Measurements from ENCODE around the gene SIM2.

The SIM2 gene

DNA sequence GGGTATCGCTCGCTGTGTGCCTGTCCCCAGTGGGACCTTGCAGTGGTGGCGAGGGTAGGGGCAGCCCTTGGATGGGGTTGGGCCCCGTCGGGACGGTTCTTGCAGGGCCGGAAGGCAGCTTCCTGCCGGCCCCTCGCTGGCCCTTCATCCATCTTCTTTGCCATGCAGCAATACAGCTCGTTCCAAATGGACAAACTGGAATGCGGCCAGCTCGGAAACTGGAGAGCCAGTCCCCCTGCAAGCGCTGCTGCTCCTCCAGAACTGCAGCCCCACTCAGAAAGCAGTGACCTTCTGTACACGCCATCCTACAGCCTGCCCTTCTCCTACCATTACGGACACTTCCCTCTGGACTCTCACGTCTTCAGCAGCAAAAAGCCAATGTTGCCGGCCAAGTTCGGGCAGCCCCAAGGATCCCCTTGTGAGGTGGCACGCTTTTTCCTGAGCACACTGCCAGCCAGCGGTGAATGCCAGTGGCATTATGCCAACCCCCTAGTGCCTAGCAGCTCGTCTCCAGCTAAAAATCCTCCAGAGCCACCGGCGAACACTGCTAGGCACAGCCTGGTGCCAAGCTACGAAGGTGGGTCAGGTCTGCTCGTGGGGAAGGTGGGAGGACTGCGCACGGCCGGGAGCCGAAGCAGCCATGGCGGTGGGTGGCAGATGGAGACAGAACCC, 45.8 kb downstream of the SIM2 start:
- Mint-ChIP-seq H3K27me3 (peaks cover 33% of the 10 kb centered on the region), H3K36me3 (ENCODE audit: low read depth) (peaks cover 7% of the 10 kb centered on the region), H3K27ac (no peak overlapping the region), H3K9me3 (no peaks in the 10 kb centered on the region), H3K4me3 (no peak overlapping the region), H3K4me1 (ENCODE audit: low read depth) (peaks cover 15% of the 10 kb centered on the region)

DNA sequence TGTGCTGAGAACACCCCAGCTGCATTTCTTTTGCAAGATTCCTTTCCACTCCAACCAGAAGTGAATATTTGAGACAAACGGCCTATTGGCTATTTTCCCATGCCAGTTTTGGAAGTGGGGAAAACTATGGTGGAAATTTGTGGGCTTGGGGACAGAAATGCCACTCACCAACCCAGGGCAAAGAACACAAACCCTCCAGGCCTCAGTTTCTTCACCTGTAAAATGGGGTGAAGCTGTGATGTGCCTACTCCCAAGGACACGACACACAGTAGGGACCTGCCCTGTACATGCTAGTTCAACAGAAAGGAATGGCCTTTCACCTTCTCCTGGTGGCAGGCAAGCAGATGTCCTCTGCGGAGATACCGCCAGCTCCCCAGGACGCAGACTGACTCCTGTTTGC, 46.5 kb downstream of the SIM2 start:
- Mint-ChIP-seq H3K9me3 (no peaks in the 10 kb centered on the region), H3K27ac (no peak overlapping the region), H3K36me3 (ENCODE audit: low read depth) (peaks cover 12% of the 10 kb centered on the region), H3K4me1 (ENCODE audit: low read depth) (peaks cover 15% of the 10 kb centered on the region), H3K27me3 (peaks cover 33% of the 10 kb centered on the region), H3K4me3 (no peak overlapping the region)

DNA sequence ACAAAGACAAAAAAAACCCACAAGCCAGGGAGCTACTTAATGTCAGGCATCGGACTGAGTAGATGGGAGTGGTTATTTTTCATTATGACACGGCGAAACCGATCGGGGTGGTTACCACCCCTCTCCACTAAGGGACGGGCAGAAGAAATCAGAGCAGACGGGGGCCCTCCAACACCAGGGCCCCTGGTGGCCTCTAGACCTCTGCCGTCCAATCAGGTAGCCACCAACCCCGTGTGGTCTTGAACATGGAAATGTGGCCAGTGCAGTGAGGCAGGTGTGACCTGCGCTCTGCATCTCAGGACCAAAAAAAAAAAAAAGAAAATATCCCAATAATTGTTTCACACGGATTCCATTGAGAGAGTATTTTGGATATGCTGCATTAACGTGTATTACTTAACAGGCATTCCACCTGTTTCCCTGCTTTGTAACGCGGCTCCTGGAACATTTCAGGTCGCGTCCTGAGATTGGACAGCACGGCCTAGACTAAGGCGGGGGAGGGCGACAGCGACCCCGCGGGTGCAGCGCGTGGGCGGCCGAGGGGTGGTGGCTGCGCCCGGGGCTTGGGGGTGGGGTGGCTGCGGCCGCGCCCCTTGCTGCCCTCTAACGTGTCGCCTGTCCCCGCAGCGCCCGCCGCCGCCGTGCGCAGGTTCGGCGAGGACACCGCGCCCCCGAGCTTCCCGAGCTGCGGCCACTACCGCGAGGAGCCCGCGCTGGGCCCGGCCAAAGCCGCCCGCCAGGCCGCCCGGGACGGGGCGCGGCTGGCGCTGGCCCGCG, 48.3 kb downstream of the SIM2 start:
- Mint-ChIP-seq H3K27me3 (peaks cover 33% of the 10 kb centered on the region), H3K4me3 (peak overlapping the region; percentile 67), H3K4me1 (ENCODE audit: low read depth) (peaks cover 15% of the 10 kb centered on the region), H3K9me3 (no peaks in the 10 kb centered on the region), H3K36me3 (ENCODE audit: low read depth) (peaks cover 12% of the 10 kb centered on the region), H3K27ac (no peak overlapping the region)

DNA sequence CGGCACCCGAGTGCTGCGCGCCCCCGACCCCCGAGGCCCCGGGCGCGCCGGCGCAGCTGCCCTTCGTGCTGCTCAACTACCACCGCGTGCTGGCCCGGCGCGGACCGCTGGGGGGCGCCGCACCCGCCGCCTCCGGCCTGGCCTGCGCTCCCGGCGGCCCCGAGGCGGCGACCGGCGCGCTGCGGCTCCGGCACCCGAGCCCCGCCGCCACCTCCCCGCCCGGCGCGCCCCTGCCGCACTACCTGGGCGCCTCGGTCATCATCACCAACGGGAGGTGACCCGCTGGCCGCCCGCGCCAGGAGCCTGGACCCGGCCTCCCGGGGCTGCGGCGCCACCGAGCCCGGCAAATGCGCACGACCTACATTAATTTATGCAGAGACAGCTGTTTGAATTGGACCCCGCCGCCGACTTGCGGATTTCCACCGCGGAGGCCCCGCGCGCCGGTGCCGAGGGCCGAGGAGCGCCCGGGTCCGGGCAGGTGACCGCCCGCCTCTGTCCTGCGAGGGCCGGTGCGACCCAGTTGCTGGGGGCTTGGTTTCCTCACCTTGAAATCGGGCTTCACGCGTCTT, 49.0 kb downstream of the SIM2 start:
- Mint-ChIP-seq H3K27ac (no peak overlapping the region), H3K9me3 (no peaks in the 10 kb centered on the region), H3K36me3 (ENCODE audit: low read depth) (peaks cover 12% of the 10 kb centered on the region), H3K4me3 (peak overlapping the region; percentile 71), H3K27me3 (peaks cover 33% of the 10 kb centered on the region), H3K4me1 (ENCODE audit: low read depth) (peaks cover 15% of the 10 kb centered on the region)

DNA sequence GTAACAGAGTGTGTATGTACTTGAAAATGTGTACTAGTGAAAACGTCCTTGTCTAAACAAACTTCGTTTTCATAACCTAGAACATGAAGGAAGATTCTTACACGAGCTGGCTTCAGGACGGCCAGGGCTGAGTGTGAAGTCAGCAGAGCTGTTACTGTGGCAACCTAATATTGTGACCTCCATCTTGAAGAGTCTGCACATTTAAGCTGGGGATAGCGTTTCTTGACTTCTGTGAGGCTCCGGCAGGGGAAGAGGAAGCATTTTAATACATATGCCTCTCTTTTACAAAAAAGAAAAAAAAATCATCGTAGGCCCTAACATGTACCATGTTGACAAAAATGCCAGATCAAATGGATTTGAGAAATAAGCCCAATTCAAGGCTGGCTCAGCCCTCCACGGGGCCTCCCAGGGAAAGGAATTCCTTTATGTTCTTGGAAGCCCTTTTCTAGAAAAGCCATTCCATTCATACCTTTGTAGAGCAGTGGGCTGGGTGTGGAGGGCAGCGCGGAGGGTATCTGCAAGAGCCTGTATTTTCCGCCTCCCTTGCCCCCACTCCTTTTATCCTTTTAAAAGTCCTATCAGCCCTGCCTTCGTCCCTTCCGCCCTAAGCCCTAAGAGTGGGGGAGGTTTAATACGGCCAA, 51.1 kb downstream of the SIM2 start:
- H3K9me3 Mint-ChIP-seq: no peaks in the 10 kb centered on the region
- peaks cover 29% of the 10 kb centered on the region for H3K27me3 Mint-ChIP-seq
- no peak overlapping the region for H3K4me3 Mint-ChIP-seq
- no peak overlapping the region for H3K27ac Mint-ChIP-seq
- peaks cover 31% of the 10 kb centered on the region for H3K36me3 Mint-ChIP-seq (ENCODE audit: low read depth)
- H3K4me1 Mint-ChIP-seq (ENCODE audit: low read depth): peaks cover 15% of the 10 kb centered on the region

DNA sequence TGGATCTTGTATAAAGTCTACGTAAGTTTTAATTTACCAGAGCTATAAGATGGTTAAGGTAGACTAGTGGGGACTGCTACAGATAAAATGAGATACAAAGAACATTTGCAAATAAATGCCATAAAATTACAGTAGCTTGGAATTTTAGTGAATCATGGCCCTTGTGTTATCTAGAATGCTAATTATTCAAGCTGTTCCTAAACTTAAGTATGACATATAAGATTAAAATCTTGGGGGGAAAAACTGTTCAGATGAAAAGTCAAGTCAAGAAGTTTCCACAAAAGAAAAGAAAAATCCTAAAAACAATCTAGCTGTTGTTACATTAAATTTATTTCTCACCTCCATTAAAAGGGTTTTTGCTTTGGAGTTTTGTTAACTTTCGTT, 51.7 kb downstream of the SIM2 start:
- Mint-ChIP-seq H3K9me3 (no peaks in the 10 kb centered on the region), H3K36me3 (ENCODE audit: low read depth) (peaks cover 34% of the 10 kb centered on the region), H3K4me3 (no peak overlapping the region), H3K27me3 (peaks cover 26% of the 10 kb centered on the region), H3K27ac (no peak overlapping the region), H3K4me1 (ENCODE audit: low read depth) (peaks cover 15% of the 10 kb centered on the region)

DNA sequence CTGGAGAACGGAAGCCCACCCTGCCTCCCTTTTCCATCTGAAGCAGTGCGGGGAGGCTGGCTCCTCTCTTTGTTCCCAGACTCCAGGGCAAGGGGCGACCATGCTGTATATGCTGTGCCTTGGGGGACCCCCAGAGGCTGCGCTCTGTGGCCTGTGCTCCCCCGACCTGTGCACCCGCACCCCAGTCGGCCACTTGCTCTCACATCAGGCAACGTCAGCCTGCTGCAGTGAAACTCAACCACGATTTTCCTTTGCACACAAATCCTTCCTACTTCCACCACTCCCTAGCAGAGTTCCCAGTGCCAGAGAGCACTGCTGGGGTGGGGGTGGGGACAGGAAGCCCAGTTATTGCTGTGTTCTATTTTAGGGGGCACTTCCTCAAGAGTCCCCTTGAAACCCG, 52.5 kb downstream of the SIM2 start:
- Mint-ChIP-seq H3K4me3 (no peak overlapping the region), H3K9me3 (no peaks in the 10 kb centered on the region), H3K27ac (no peak overlapping the region), H3K4me1 (ENCODE audit: low read depth) (peaks cover 15% of the 10 kb centered on the region), H3K36me3 (ENCODE audit: low read depth) (peaks cover 39% of the 10 kb centered on the region), H3K27me3 (peaks cover 24% of the 10 kb centered on the region)

DNA sequence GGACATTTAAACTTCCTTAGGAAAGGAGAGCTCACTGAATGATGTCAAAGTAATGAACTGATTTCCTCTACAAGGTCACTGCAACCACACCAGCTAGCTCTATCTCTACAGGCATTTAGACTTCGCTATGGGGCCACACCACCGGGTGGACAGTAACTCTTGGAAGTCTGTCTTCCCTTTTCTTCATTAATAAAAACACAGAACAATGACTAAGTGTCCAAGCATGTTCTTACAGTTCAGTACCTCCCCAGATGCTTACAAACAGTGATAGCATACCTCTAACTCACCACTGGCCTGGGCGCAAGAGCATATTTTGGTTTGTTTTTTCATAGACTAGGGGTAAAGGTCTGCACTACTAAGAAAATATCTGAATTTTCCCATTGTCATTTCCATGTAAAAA, 54.6 kb downstream of the SIM2 start:
- H3K4me3 Mint-ChIP-seq: no peak overlapping the region
- no peak overlapping the region for H3K27ac Mint-ChIP-seq
- H3K4me1 Mint-ChIP-seq (ENCODE audit: low read depth): peaks cover 2% of the 10 kb centered on the region
- peaks cover 9% of the 10 kb centered on the region for H3K27me3 Mint-ChIP-seq
- peaks cover 41% of the 10 kb centered on the region for H3K36me3 Mint-ChIP-seq (ENCODE audit: low read depth)
- no peaks in the 10 kb centered on the region for H3K9me3 Mint-ChIP-seq

DNA sequence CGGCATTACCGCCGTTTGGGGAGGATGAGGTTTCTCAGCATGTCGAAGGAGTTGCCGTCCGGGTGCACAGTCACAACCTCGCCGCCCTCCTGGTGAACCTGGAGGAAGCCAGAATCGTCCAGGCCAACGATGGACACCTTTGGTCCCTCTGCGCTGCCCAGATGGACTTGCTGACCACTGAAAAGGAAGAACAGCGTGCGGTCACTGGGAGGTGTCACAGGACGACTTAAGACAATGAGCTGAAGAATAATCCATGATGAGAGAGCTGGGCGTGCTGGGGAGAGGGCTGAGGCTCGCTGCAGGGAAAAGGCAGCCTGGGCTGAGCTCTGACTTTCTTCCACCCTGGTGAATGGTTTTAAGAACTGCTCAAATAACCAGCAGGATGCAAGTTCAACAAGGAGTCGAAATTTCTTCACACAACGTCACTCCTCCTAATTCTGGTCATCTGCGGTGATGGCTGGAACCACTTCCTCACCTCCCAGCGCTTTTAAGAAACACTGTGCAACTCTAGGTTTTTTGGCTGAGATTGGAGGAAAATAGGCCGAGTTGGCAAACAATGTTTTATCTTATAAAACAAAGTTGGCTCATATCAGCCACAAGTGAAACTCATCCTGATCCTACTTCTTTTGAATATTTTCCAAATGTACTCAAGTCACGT, 55.5 kb downstream of the SIM2 start:
- Mint-ChIP-seq H3K4me3 (no peak overlapping the region), H3K4me1 (ENCODE audit: low read depth) (no peaks in the 10 kb centered on the region), H3K27ac (no peak overlapping the region), H3K9me3 (no peaks in the 10 kb centered on the region), H3K27me3 (peaks cover under 1% of the 10 kb centered on the region), H3K36me3 (ENCODE audit: low read depth) (peaks cover 41% of the 10 kb centered on the region)

DNA sequence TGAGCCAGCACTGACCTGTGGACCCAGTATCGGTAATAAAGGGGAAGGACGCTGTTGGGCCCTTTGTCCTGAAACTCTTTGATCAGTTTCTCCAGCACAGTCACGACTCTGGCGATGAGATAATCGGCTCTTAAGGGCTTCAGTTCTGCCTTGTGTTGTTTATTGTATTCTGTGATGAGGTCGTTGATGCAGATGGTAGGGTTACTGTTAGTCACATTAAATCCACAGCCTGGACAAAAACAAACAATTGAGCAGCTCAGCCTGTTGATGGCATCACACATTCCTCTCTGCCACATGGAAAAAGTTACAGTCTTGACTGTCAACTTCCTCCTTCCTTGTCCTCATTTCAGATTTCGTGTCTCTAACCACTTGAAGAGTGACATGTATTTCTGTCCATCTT, 57.6 kb downstream of the SIM2 start:
- Mint-ChIP-seq H3K4me1 (ENCODE audit: low read depth) (no peaks in the 10 kb centered on the region), H3K27me3 (no peaks in the 10 kb centered on the region), H3K4me3 (no peak overlapping the region), H3K27ac (no peak overlapping the region), H3K36me3 (ENCODE audit: low read depth) (peaks cover 36% of the 10 kb centered on the region), H3K9me3 (no peaks in the 10 kb centered on the region)

DNA sequence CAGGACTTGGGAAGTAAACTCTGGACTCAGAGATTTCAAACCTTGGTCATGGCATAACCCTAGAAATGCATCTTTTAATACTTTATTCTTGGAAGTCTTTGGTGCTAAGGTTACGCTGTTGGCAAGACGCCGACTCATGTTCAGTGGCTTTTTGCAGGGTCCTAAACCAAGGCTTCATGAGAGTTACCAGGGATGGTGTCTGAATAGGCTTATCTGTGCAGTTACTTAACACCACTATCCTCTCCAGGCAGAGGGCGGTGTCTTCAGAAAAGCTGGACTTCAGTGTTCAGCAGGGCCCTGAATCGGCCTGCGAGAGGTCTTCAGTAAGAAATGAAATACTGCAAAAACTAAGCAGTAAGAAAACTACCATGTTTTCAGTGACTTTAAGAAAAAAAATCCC, 58.3 kb downstream of the SIM2 start:
- Mint-ChIP-seq H3K9me3 (no peaks in the 10 kb centered on the region), H3K27me3 (no peaks in the 10 kb centered on the region), H3K4me1 (ENCODE audit: low read depth) (no peaks in the 10 kb centered on the region), H3K27ac (no peak overlapping the region), H3K4me3 (no peak overlapping the region), H3K36me3 (ENCODE audit: low read depth) (peaks cover 36% of the 10 kb centered on the region)

DNA sequence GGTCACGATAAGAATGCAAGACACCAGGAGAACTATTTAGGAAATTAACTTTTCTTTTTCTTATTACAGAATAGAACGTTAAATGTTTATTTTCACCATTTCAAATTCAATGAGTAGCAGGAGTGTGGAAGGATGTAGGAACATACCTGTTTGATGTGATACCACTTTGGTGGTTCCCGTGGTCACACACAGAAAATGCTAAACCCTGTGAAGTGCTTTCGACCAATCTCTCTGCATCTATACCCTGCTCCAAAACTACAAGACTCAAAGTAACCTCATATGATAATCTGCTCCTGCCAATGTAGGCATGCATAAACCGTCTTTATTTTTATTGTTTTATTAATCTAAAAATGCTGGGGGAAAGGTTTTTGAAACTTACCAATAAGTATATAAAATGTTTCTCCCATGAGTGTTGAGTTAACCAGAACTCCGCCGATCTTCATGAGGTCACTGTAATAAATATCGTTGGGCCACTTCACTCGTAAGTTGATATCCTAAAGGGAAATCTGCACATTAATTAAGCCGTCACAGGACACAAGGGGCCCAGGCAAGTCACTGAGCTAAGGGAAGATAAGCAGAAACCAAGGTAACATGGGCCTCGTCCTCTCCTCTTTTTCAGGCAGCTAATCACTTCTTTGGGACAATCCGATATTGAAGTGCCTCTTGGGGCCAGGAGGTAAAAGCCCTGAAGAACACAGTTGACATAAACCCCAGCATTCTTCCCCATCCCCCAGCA, 60.6 kb downstream of the SIM2 start:
- Mint-ChIP-seq H3K27me3 (no peaks in the 10 kb centered on the region), H3K36me3 (ENCODE audit: low read depth) (peaks cover 27% of the 10 kb centered on the region), H3K27ac (no peak overlapping the region), H3K4me3 (no peak overlapping the region), H3K4me1 (ENCODE audit: low read depth) (no peaks in the 10 kb centered on the region), H3K9me3 (no peaks in the 10 kb centered on the region)

DNA sequence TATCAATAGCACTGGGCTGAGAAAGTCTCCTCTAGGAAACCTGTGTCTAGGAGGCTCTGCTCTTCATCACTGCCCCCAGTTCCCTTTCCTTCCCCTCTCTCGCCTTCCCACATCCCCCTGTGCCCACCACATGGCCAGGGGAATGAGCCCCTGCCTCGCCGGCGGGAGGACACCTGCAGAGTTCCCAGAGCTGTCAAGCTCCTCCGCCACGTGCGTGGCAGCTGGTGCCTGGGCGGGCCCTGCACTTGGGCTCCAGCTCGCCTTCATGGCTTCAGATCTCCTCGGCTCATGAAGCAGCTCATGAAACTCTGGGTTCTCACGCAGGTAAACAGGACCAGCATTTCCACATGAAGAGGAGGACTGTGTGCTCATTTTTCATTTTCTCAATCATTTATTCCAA, 62.8 kb downstream of the SIM2 start:
- H3K9me3 Mint-ChIP-seq: no peaks in the 10 kb centered on the region
- H3K27me3 Mint-ChIP-seq: no peaks in the 10 kb centered on the region
- no peaks in the 10 kb centered on the region for H3K4me1 Mint-ChIP-seq (ENCODE audit: low read depth)
- H3K4me3 Mint-ChIP-seq: no peak overlapping the region
- peaks cover 17% of the 10 kb centered on the region for H3K36me3 Mint-ChIP-seq (ENCODE audit: low read depth)
- H3K27ac Mint-ChIP-seq: no peak overlapping the region

DNA sequence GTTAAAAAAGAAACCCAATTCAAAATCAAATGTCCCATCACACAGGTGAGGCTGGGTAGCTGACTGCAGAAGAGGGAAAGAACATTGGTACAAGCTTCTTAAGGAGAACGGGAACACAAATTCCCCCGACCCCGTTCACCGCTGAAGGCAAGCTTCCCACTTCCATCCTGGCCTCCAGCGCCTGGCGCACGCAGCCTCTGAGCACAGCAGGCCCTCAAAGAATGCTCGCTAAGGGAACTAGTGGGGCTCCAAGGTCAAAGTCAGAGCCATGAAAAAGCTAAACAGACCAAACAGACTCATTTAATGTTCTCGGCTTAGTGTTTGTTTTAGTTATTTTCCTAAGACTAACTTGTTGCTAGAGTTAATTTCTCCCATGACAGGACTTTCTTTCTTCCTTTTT, 63.7 kb downstream of the SIM2 start:
- no peaks in the 10 kb centered on the region for H3K27me3 Mint-ChIP-seq
- H3K4me3 Mint-ChIP-seq: no peak overlapping the region
- no peaks in the 10 kb centered on the region for H3K4me1 Mint-ChIP-seq (ENCODE audit: low read depth)
- H3K36me3 Mint-ChIP-seq (ENCODE audit: low read depth): peaks cover 15% of the 10 kb centered on the region
- H3K27ac Mint-ChIP-seq: no peak overlapping the region
- H3K9me3 Mint-ChIP-seq: no peaks in the 10 kb centered on the region
